ENCODE data around the gene IGFL4. TPM values are rescaled to one million over a fixed set of nuclear protein-coding genes. Genes with fewer than 3 reads are reported as not detected.

Gene IGFL4
- total RNA-seq, 1 donor from 2014 or later = not detected

DNA sequence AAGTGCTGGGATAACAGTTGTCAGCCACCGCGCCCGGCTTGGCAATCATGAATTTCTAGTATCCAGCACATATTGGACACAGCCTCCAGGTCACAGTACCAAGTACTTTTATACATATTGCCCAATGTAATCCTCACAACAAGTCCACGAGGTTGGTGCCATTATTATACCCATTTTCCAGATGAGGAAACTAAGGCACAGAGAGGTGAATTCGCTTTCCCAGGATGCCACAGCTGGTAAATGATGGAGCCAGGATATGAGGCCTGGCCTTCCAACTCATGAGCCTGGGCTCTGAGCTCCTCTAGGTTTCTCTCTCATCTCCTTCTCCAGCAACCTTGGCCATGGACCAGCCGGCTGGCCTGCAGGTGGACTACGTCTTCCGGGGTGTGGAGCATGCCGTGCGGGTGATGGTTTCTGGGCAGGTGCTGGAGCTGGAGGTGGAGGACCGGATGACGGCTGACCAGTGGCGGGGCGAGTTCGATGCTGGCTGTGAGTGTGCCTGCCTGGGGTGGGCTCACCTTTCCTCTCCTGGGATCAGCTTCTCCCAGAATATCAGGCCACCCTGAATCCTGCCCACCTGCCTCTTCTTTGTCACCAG is 38.0 kb downstream of the IGFL4 start:
- Mint-ChIP-seq H3K9me3 (ENCODE audit: unreplicated experiment) (no peaks in the 10 kb centered on the region), H3K4me3 (ENCODE audit: unreplicated experiment) (no peak overlapping the region)
- TF ChIP-seq, protein P1, sequence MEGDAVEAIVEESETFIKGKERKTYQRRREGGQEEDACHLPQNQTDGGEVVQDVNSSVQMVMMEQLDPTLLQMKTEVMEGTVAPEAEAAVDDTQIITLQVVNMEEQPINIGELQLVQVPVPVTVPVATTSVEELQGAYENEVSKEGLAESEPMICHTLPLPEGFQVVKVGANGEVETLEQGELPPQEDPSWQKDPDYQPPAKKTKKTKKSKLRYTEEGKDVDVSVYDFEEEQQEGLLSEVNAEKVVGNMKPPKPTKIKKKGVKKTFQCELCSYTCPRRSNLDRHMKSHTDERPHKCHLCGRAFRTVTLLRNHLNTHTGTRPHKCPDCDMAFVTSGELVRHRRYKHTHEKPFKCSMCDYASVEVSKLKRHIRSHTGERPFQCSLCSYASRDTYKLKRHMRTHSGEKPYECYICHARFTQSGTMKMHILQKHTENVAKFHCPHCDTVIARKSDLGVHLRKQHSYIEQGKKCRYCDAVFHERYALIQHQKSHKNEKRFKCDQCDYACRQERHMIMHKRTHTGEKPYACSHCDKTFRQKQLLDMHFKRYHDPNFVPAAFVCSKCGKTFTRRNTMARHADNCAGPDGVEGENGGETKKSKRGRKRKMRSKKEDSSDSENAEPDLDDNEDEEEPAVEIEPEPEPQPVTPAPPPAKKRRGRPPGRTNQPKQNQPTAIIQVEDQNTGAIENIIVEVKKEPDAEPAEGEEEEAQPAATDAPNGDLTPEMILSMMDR (IDR thresholded peaks at IDR 0.05; ENCODE audit: unreplicated experiment) = no peak

GRCh38 chr19:46000491-46001246 is 40.1 kb downstream of the IGFL4 start:
- Mint-ChIP-seq H3K4me3 (ENCODE audit: unreplicated experiment) (peak overlapping the region; percentile 91), H3K9me3 (ENCODE audit: unreplicated experiment) (no peaks in the 10 kb centered on the region), H3K4me1 (ENCODE audit: unreplicated experiment) (peaks cover 19% of the 10 kb centered on the region), H3K27ac (ENCODE audit: unreplicated experiment) (peak overlapping the region; percentile 67), H3K27me3 (ENCODE audit: unreplicated experiment) (peaks cover 4% of the 10 kb centered on the region), H3K36me3 (ENCODE audit: low read depth, unreplicated experiment) (peaks cover 7% of the 10 kb centered on the region)
- peak; percentile 44 for DNase-seq (ENCODE audit: low spot score)
- TF ChIP-seq, protein P1 (IDR thresholded peaks at IDR 0.05; ENCODE audit: unreplicated experiment) = no peak

More for the DNA sequence above, 38.0 kb downstream of the IGFL4 start:
- Mint-ChIP-seq H3K27ac (ENCODE audit: unreplicated experiment) (no peak overlapping the region), H3K27me3 (ENCODE audit: unreplicated experiment) (peaks cover 4% of the 10 kb centered on the region), H3K4me1 (ENCODE audit: unreplicated experiment) (peaks cover 13% of the 10 kb centered on the region), H3K36me3 (ENCODE audit: low read depth, unreplicated experiment) (peaks cover 14% of the 10 kb centered on the region)
- DNase-seq (ENCODE audit: low spot score) = no peak

GRCh38 chr19:45999653-46000121 is 41.1 kb downstream of the IGFL4 start:
- H3K27me3 Mint-ChIP-seq (ENCODE audit: unreplicated experiment) = peaks cover 4% of the 10 kb centered on the region
- H3K9me3 Mint-ChIP-seq (ENCODE audit: unreplicated experiment) = no peaks in the 10 kb centered on the region
- H3K36me3 Mint-ChIP-seq (ENCODE audit: low read depth, unreplicated experiment) = peaks cover 4% of the 10 kb centered on the region
- H3K4me3 Mint-ChIP-seq (ENCODE audit: unreplicated experiment) = peak overlapping the region; percentile 84
- H3K4me1 Mint-ChIP-seq (ENCODE audit: unreplicated experiment) = peaks cover 19% of the 10 kb centered on the region
- H3K27ac Mint-ChIP-seq (ENCODE audit: unreplicated experiment) = no peak overlapping the region
- DNase-seq (ENCODE audit: low spot score) = peak; percentile 33
- TF ChIP-seq, protein P1 (IDR thresholded peaks at IDR 0.05; ENCODE audit: unreplicated experiment) = no peak

GRCh38 chr19:45998834-45999233 is 42.0 kb downstream of the IGFL4 start:
- Mint-ChIP-seq H3K9me3 (ENCODE audit: unreplicated experiment) (no peaks in the 10 kb centered on the region), H3K27ac (ENCODE audit: unreplicated experiment) (no peak overlapping the region), H3K4me3 (ENCODE audit: unreplicated experiment) (peak overlapping the region; percentile 71), H3K27me3 (ENCODE audit: unreplicated experiment) (peaks cover 4% of the 10 kb centered on the region), H3K36me3 (ENCODE audit: low read depth, unreplicated experiment) (peaks cover 4% of the 10 kb centered on the region), H3K4me1 (ENCODE audit: unreplicated experiment) (peaks cover 19% of the 10 kb centered on the region)
- DNase-seq (ENCODE audit: low spot score) = no peak
- TF ChIP-seq, protein P1 (IDR thresholded peaks at IDR 0.05; ENCODE audit: unreplicated experiment) = no peak

GRCh38 chr19:45996933-45997332 is 43.9 kb downstream of the IGFL4 start:
- Mint-ChIP-seq H3K4me3 (ENCODE audit: unreplicated experiment) (peak overlapping the region; percentile 61), H3K27me3 (ENCODE audit: unreplicated experiment) (peaks cover 4% of the 10 kb centered on the region), H3K9me3 (ENCODE audit: unreplicated experiment) (no peaks in the 10 kb centered on the region), H3K27ac (ENCODE audit: unreplicated experiment) (peak overlapping the region; percentile 73), H3K4me1 (ENCODE audit: unreplicated experiment) (peaks cover 19% of the 10 kb centered on the region), H3K36me3 (ENCODE audit: low read depth, unreplicated experiment) (peaks cover 4% of the 10 kb centered on the region)
- no peak for DNase-seq (ENCODE audit: low spot score)
- TF ChIP-seq, protein P1 (IDR thresholded peaks at IDR 0.05; ENCODE audit: unreplicated experiment) = no peak

All from endothelial cell (in vitro differentiated cells).